AG08395 (cell line): ENCODE measurements around the gene DIPK1B.

ENCODE experiments used
- DNase-seq: peaks from one replicate; pipeline ENCODE4 v3.0.0; 2012; ENCODE audit warnings: mixed read lengths, low spot score

Gene DIPK1B

DNA sequence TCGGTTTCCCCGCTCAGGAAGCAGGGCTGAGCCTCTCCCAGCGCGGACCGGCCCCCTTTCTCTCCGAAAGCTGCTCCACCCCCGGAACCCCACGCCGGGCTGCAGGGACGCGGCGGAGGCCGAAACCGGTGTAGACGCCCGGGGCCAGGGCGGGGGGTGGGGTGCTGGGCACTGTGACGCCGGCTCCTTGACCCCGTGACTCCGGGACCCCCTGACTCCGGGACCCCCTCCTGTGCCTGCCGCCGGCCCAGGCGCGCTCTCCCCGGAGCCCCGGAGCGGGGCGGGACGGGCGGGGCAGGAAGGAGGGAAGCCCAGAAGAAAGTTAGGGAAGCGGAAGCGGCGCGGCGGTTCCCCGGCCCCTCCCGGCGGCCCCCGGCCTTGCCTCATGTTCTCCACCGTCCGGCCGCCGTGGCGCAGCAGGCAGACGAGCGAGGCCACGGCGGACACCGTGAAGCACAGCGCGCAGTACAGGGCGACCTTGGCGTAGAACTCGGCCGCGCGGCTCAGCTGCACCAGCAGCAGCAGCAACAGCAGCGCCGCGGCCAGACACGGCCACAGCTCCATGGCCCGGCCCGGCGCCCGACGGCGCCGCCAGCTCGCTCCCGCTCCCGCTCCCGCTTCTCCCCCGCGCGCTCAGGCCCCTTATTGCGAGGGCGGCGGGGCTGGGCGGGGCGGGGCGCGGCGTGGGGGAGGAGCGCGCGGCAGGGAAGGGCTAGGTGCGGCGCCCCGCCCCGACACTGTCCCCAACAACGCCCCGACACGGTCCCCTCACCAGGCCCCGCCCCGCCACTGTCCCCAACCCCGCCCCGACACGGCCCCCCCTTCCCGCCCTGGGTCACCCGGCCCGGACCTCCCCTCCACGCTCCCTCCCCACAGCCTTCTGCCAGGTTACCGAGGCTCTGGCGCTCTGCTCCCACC lies 25.3 kb upstream of the DIPK1B start, which contains the start of gene AGPAT2:
Gene AGPAT2, minus strand, starts transcription at position 664 of the 918 bp plus-strand sequence. Its CDS starts 100 bp downstream, at position 564.
- peak; percentile 75 for DNase-seq

DNA sequence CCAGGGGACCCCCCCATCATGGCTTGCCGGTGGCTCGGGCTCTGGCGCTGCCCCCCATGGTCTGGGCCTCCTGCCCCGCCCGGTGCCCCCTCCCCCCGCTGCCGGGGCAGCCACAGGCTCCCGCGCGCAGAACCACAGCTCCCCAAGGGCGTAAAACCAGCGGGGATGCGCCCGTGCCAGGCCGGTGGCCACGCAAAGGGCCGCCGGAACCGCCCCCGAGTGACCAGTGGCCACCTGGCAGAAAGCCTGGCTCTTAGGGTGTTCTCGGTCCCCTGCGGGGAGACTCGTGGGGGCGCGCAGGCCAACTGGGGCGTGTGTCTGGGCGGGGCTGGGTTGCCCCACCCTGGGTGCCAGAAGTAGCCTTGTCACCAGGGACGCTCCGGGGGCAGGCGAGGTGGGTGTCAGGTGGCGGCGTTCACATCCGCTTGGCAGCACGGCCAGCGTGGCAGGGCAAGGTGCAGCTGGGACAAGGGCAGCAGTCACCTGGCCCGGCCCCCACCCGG lies 24.6 kb upstream of the DIPK1B start:
- no peak for DNase-seq

GRCh38 chr9:136688274-136689107 lies 23.9 kb upstream of the DIPK1B start:
- DNase-seq, result no peak

GRCh38 chr9:136689108-136689460 lies 23.3 kb upstream of the DIPK1B start:
- DNase-seq, result no peak

DNA sequence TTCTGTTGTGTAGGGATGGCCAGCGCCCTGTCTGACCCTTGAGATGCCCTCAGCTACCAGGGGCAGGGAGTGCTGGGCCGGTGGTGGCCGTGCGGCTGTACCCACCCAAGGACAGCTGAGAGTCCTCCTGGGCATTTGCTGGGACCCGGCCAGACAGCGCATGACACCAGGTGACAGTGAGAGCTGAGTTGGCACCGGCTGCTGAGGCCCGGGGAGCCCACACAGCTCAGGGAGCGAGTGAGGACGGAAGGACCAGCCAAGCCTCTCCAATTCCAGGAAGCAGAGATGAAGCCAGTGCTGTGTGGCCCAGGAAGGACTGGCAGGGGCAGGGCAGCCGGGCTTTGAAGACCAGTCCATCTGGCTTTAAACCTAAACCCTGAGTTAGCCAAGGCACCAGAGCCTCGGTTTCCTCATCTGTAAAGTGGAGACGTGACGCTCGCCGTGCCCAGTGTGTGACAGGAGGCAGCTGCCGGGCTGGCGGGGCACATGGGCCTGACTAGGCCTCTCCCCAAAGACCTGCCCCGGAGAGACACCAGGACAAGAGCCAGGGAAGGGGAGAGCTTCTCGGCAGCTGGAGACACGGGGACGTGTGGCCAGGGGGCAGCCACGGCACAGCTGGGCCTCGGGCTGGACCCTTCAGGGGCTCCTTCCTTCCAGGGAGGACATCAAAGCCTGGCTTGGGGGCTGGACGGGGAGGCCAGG lies 22.1 kb upstream of the DIPK1B start:
- no peak for DNase-seq

DNA sequence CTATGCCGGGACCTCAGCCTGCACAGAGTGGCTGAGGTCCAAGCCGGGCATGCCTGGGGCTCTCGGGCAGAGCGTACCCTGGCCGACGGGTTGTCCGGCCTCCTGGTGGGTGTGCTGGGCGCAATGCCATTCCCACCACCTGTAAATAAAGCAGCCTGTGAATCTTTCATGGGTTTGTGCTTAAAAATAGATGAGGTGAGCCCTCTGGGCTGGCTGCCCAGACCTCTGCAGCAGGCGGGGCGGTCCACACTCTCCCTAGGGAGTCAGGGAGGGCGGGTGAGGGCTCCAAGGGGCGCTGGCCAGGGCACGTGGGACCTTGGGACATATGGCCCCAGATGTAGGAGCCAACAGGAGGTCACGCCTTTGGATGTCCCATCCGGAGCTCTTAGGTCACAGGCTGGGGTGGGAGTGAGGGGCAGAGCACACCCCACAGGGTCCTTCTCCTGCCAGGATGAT lies 21.5 kb upstream of the DIPK1B start:
- no peak for DNase-seq

DNA sequence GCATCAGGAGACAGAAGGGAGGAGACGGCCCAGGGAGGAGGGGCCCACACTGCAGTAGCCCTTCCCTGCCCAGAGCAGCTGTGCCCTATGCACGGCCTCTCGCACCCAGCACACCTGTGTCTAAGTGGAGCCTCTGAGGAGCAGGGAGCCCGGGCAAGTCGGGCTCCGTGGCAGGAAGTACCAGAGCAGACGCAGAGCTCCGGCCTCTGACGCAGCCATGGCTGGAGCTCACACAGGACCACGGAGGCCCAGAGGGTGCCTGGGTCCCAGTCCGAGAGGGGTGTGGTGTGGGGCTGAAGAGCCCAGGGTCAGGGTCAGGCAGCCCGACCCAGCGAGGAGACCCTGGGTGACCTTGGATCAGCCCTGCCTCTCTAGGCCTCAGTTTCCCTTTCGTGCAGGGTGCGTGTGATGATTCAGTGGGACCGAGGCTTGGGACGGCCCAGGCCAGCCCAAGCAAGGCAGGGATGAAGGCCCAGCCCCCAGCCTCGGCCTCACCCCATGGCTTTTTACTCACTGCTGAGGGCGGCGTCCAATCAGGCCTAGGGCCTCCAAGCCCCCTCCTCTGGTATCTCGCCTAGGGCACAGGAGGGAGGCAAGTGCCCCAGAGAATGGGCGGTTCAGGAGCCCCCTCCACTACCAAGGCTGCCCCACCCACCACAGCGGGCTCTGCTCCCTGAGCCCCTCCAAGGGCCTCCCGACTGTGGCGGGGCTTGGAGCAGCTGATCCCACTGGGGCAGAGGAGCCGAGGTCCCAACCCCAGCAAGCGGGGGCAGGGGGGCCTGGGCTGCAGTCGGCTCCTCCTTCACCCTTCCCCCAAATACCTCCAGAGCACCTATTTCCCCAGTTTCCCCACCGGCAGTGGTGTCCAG lies 20.8 kb upstream of the DIPK1B start:
- no peak for DNase-seq

DNA sequence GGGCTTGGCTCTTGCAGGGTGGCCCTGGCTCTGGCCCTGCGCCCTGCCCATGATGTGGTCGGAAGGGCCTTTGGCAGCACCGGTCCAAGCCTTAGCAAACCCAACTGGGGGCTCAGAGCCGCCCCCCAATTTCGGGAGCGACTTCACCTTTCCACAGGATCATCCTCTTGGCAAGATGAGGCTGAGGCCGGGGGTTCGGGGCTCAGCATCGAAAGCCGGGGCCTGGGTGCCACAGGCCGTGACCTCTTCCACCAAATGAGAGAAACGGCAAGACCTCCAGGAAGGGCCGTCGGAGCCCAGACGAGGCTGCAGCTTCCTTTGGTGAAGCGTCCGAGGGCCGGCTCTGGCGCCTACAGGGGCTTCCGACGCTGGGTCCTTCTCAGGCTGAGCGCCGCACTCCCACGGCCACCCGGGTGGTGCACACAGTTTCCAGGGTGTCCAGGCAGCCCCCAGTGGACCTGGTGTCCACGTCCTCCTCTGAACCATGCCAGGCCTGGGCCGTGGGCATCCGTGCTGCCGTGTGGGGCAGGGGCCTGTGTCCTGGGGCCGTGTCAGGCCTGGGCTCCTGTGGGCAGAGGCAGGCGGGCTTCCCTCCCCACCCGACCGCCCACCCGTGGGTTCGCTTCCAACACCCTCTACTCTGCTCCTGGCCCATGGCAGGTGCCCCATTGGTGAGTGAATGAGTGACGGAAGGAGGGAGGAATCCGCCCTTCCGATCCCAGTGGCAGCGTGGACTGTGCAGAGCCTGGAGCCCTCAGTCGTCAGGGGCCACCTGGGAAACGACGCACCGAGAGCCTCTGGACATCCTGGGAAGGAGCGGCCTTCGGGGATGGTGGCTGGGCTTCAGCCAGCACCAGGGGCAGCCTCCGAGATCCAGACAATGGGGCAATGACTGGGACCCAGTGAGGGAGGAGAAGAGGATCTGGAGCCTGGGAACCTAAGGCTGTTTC lies 19.9 kb upstream of the DIPK1B start:
- no peak for DNase-seq

DNA sequence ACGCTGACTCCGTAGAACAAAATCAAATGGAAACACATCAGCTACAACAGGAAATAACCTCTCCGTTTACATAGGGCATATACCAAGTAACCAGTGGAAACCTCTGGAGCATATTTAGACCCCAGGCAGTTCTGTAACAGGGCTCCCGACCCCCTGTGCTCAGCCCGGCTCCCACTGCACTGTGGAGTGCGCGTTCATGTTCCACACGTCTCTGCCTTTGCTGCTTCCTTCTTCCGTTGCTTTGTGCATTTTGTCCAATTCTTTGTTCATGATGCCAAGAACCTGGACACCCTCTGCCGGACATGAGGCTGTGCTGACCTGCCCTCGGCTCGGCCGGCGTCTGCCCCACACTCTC lies 19.3 kb upstream of the DIPK1B start:
- DNase-seq, result no peak

DNA sequence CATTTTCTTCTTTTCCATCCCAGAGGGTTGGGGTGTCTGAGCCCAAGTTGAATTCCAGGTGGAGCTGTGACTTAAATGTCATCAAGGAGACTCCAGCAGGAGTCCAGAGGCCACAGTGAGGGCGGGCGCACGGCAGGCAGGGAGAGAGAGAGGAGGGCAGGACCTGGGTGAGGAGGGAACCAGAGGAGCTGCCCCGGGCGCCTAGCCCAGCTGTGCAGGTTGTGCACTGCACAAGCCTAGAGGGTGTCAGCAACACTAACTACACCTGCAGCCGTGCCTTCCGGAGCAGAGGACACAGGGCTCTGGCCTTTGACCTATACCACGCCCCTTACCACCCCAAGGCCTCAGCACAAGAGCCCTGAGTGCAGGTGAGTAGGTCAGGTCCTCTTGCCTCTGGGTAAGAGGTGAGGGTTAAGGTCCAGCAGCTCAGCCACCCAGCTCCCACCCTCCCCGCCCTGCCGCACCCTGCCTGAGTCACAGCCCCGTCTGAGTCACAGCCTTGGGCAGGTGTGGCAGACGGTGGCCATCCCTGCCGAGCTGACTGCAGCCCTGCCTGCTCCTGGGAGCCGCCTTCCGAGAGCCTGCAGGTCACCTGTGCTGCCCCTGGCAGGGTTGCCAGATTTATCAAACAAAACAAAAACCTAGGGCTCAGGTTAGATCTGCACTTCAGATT lies 18.7 kb upstream of the DIPK1B start:
- DNase-seq, result no peak

DNA sequence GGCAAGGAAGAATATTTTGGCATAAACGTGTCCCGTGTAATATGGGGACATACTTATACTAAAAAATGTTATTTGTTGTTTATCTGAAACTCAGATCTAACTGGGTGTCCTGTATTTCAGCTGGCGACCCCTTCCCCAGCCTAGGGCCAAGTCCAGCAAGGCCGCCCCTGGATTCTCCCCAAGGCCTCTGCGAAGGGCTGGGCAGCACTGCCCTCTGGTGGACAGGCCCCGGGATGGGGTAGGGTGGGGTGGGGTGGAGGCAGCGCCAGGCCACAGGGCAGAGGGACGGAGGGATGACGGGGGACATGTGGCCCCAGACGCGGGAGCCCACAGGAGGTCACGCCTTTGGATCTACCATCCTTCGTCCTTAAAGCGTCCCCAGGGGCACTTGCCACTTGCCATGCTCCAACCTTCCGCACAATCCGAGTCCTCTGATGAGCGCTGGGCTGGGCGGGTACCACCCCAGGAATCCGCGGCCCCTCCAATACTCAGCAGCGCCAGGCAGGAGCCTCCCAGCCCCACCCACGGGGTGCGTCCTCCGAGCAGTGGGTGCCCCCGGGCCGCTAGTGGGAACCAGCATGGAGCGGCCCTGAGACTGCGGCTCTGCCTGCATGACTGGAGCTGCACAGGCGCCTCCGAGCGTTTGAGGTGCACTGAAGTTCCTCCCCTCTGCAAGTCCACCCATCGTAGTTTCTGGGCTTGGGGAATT lies 18.1 kb upstream of the DIPK1B start:
- DNase-seq, result peak; percentile 74

GRCh38 chr9:136694872-136695247 lies 17.5 kb upstream of the DIPK1B start:
- DNase-seq, result no peak

DNA sequence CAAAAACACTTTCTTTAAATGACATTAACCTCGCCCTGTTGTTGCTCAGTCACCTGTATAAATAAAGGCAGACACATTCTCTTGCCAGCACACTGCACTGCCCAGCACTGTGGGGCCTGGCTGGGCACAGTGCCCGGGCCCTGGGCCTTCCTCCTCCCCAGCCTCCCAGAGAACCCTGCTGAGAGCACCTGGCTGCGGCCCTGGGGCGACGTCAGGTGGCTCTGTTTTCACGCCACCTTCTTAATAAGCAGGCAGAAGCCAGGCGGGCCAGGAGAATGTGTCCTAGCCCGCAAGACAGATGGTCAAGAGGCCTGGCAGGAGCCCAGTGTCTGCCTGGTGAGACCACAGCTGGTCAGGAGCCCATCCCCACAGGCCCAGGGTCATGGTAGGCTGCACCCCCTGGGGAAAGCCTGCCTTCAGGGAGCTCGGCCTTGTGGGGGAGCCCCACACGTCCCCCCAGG lies 16.9 kb upstream of the DIPK1B start:
- DNase-seq, result no peak

- no peak for DNase-seq
Measured at GRCh38 chr9:136695955-136696354, 16.4 kb upstream of the DIPK1B start.

DNA sequence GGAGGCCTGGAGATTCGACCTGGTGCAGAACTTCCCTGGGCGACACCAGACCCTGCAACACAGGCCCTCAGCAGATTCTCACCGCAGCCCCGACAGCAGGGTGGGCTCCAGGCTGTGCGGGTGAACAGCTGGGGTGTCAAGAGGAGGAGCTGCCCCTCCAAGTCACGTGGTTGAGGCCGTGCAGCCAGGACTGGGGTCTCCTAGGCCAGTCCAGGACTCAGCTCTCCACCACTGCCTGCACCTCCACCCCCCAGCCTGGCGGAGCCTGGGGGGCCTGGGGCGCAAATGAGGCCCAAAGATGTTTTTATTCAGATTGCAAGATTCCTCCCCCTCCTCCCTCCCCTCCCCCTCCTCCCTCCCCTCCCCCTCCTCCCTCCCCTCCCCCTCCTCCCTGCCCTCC lies 15.9 kb upstream of the DIPK1B start:
- no peak for DNase-seq

DNA sequence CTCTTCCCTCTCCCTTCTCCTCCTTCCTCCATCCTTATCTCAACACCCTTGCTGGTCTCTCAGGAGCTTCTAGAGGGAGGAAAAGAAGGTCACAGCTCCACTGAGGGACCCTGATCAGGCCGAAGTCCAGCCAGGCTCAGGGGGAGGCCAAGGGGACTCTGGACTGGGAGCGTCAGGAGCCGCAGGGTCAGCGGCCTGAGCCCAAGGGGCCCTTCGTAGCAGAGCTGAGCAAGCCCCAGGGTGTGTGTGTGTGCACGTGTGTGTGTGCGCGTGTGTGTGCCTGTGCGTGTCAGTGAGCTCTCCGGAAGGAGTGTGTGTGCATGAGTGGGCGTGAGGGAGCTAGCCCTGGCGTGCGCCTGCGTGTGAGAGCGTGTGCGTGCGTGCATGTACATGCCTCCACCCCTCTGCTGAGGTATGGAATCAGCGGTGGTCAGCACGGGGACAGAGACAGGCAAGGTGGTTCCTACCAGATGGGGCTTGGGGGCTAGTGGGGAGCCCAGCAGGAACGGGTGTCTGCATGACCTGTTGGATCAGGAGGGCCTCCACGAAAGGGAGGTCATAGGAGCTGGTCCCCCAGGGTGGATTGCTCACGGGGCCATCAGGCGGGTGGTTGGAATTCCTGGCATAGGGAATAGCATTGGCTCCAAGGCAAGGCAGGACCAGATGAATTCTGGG lies 15.1 kb upstream of the DIPK1B start:
- no peak for DNase-seq

GRCh38 chr9:136697821-136698526 lies 14.4 kb upstream of the DIPK1B start:
- no peak for DNase-seq
